OCI-LY1 (cell line): ENCODE data around the gene TMEM247.

Experiments used
- EZH2 ChIP-seq: fragments of 200-600 bp; sonication (generic), shearing (Covaris generic); IDR thresholded peaks from 2 replicates; pipeline ENCODE4 v1.8.0; 2017; ENCODE audit warnings: borderline replicate concordance, mixed run types, mild to moderate bottlenecking, antibody characterized with exemption, low read length, moderate library complexity, mixed read lengths
- TF ChIP-seq, protein P1 (sequence below): fragments of 200-600 bp; sonication (generic), shearing (Covaris generic); IDR thresholded peaks from 2 replicates; pipeline ENCODE4 v1.5.1; 2017; ENCODE audit warnings: mild to moderate bottlenecking, antibody characterized with exemption, low read length, moderate library complexity, mixed read lengths

- TF ChIP-seq, protein P1, sequence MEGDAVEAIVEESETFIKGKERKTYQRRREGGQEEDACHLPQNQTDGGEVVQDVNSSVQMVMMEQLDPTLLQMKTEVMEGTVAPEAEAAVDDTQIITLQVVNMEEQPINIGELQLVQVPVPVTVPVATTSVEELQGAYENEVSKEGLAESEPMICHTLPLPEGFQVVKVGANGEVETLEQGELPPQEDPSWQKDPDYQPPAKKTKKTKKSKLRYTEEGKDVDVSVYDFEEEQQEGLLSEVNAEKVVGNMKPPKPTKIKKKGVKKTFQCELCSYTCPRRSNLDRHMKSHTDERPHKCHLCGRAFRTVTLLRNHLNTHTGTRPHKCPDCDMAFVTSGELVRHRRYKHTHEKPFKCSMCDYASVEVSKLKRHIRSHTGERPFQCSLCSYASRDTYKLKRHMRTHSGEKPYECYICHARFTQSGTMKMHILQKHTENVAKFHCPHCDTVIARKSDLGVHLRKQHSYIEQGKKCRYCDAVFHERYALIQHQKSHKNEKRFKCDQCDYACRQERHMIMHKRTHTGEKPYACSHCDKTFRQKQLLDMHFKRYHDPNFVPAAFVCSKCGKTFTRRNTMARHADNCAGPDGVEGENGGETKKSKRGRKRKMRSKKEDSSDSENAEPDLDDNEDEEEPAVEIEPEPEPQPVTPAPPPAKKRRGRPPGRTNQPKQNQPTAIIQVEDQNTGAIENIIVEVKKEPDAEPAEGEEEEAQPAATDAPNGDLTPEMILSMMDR: no peak
- TF ChIP-seq EZH2: no peak
These were observed 39.5 kb downstream of the TMEM247 start for GRCh38 chr2:46518861-46519260.
